Choroid plexus epithelial cell (primary cell): ENCODE data around the gene GNAL.

Source experiments
- DNase-seq: peaks from one replicate; pipeline ENCODE4 v3.0.0-alpha.2; 2010; ENCODE audit warnings: low read depth
- H3K4me3 ChIP-seq: 2 replicates; pipeline ENCODE4 v1.5.1; 2011; ENCODE audit warnings: low read depth, mild to moderate bottlenecking, control low read depth, low read length, moderate library complexity
- TF ChIP-seq, protein P1 (sequence below): conservative IDR thresholded peaks from 2 replicates; pipeline ENCODE4 v1.5.1; 2011; ENCODE audit warnings: low read depth, mild to moderate bottlenecking, control low read depth, inconsistent platforms, low read length, moderate library complexity

The GNAL gene

DNA sequence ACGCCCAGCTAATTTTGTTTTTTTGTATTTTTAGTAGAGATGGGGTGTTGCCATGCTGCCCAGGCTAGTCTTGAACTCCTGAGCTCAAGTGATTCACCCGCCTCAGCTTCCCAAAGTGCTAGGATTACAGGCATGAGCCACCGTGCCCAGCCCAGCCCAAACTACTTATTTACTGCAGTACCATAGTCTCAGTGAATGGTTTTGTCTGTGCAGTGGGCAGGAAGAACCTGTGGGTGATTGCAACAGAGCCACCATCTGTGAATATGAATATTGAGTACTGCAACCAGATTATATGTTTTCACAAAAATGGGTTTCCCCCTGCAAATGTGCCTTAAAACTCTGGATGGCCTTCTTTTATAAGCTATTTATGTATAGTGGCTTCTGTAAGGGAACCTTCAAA, 210.0 kb downstream of the GNAL start:
- DNase-seq: no peak
- no peak overlapping the region for H3K4me3 ChIP-seq
- TF ChIP-seq, protein P1, sequence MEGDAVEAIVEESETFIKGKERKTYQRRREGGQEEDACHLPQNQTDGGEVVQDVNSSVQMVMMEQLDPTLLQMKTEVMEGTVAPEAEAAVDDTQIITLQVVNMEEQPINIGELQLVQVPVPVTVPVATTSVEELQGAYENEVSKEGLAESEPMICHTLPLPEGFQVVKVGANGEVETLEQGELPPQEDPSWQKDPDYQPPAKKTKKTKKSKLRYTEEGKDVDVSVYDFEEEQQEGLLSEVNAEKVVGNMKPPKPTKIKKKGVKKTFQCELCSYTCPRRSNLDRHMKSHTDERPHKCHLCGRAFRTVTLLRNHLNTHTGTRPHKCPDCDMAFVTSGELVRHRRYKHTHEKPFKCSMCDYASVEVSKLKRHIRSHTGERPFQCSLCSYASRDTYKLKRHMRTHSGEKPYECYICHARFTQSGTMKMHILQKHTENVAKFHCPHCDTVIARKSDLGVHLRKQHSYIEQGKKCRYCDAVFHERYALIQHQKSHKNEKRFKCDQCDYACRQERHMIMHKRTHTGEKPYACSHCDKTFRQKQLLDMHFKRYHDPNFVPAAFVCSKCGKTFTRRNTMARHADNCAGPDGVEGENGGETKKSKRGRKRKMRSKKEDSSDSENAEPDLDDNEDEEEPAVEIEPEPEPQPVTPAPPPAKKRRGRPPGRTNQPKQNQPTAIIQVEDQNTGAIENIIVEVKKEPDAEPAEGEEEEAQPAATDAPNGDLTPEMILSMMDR: no peak

DNA sequence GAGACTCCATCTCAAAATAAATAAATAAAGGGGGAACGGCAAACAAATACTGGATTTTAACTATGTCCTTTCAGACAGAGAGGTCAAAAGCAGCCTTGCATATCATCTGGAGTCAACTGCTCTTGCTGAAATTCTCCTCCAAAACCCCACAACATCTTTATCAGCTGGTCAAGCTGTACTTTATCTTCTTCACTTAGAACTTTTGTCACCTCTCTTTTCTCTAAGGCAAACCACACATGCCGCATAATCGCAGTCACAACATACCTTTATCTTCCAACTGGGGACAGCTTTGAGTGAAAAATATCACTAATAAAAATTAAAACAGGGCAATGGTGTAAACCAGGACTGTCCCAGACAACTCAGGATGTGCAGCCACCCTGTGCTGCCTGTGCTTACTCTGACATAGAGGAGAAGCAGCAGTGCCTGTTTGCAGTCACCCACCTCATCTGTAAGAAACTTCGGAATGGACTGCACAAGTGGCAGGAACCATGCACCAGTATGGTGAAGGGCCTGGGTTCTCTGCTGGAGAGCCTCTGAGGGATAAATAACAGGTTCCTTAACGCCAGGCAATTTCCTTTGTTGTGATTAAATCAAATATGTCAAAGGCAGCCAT, 212.9 kb downstream of the GNAL start:
- DNase-seq: no peak
- H3K4me3 ChIP-seq: no peak overlapping the region
- TF ChIP-seq, protein P1: no peak

DNA sequence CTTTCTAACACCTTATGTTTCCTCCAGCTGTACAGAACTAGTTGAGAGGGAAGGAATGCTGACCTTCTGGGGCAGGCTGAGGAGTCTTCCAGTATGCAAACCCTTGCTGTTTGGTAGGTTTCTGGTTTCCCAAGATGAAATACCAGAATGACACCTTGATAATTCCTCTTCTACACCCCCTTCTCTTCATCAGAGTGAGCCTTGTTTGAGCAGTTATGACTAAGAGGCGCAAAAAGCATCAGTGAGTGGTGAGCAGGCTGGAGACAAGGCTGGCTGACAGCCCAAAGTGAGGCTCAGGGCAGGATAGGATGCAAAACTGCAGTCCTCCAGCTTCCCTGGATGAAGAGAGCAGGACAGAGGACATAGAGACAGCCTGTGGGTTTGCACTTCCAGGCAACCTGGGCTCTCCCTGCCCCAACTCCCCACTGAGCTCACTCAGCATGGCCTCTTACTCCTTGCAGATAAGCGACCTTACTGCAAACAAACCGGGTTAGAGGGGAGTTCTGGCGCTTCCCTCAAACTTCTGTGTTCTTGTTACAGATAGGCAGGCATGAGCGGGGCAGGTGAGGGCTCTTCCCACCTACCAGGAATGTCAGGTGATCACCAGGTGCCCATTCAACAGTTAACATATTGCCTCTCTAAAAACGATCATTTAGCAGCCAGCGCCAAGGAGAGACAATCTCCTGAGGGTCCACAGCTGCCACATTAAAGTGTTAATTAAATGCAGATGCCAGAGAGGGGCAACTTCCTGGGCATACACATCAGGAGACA, 213.6 kb downstream of the GNAL start:
- TF ChIP-seq, protein P1: no peak
- H3K4me3 ChIP-seq: no peak overlapping the region
- peak; percentile 53 for DNase-seq

DNA sequence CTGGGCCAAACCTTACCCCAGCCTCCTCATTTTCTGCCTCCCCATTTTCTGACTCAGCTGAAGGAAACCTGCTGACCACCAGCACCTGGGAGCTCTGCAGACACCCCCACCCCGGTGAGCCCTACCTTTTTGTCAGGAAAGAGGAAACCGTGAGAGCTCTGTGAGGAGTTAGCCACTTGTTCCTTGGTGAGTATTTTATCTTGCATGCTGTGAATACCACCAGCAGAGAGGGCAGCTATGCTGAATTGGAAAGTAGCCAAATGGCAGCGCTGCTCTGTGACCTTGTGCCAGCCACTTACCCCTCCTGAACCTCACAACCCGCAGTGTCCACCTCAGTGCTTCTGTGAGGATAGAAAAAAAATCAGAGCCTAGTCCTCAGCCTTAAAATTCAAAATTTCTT, 216.5 kb downstream of the GNAL start:
- no peak overlapping the region for H3K4me3 ChIP-seq
- TF ChIP-seq, protein P1: no peak
- no peak for DNase-seq

DNA sequence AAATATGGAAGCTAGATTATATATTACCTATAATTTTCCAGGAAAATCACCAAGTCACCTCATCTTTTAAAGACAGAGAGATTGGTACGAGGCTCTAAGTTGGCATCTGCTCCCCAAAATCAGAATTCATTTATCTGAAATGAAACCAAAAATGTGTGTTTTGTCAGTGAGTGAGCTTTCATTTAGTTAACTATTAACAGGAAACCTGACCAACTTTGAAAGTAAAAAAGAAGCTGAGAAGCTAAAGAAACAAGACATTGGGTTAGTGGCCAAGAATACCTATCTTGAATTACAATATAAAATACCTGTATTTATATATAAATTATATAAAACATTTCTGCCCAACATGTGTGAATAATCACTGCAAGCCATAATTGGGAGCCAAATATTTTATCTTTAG, 217.1 kb downstream of the GNAL start:
- H3K4me3 ChIP-seq: no peak overlapping the region
- TF ChIP-seq, protein P1: no peak
- DNase-seq: no peak

DNA sequence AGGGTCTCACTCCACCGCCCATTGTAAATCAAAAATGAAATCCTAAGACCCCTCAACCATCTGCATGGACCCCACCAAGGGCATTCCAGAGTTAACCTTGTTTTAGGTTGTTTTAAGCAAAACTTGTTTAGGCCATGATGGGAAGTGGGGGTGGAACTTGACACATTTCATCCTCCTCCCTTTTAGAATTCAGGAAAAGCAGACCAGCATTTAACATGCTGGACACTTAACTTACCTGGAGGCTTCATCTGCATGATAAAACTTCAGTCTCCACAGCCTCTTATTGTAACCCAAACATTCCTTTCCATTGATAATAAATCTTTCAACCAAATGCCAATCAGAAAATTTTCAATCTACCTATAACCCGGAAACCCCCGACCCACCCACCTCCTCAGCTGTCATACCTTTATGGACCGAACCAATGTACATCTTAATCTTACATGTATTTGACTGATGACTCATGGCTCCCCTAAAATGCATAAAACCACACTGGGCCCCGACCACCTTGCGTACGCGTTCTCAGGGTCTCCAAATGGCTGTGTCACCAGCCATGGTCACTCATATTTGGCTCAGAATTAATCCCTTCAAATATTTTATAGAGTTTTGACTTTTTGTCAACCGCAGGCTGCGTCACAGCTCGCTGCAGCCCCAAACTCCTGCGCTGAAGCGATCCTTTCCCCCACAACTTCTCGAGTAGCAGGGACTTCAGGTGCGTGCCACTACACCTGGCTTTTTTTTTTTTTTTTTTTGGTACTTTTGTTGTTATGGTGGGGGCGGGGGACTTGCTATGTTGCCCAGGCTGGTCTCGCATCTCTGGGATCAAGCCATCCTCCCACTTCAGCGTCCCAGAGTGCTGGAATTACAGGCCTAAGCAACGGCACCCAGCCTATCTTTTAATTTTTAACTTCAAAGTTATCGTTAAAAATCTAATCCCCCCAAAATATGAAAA, 218.1 kb downstream of the GNAL start:
- TF ChIP-seq, protein P1: no peak
- H3K4me3 ChIP-seq: peak overlapping the region; percentile 90
- no peak for DNase-seq
